Tibial nerve (tissue), 4 donors: Measurements from ENCODE around the gene PARP3.
"Not testable (repeated sequence)": the region's sequence is repeated elsewhere in the genome, so short reads cannot be mapped to it uniquely, and the experiment has no call there.

Source experiments
- CTCF ChIP-seq, 5 experiments: fragments of 200-600 bp in 3 of 5; fragments of 450-650 bp in 2 of 5; sonication (generic) in 3 of 5; IDR thresholded peaks; one replicate each; pipeline ENCODE4 v1.5.1; 2016 to 2019; ENCODE audit warnings: antibody characterized with exemption in 5 of 5, mild to moderate bottlenecking in 3 of 5, moderate library complexity in 2 of 5
- EP300 ChIP-seq, 2 donors: sonication (generic); formaldehyde crosslinking; IDR thresholded peaks; one replicate each; pipeline ENCODE4 v1.6.1; 2017; ENCODE audit warnings: antibody characterized with exemption in 2 of 2, mild to moderate bottlenecking in 1 of 2
- POLR2A ChIP-seq, 2 donors: fragments of 450-650 bp; IDR thresholded peaks; one replicate each; pipeline ENCODE4 v1.6.1; 2017; ENCODE audit warnings: antibody characterized with exemption in 2 of 2, mild to moderate bottlenecking in 2 of 2, moderate library complexity in 2 of 2

GRCh38 chr3:51993657-51994056, 51.5 kb downstream of the PARP3 start:
- TF ChIP-seq POLR2A, CTCF, EP300 (IDR thresholded peaks at IDR 0.05): not testable (repeated sequence)
